Measurements from ENCODE around the gene TMX2. TPM values are rescaled to one million over a fixed set of nuclear protein-coding genes. Genes with fewer than 3 reads are reported as not detected.

TMX2 gene
- total and polyA plus RNA-seq, 2 donors (not counting 3 experiments of a cell fraction or from before 2014, with no cell fraction given) = 52.7 to 67.7 TPM

GRCh38 chr11:57667736-57668433 is 44.5 kb upstream of the TMX2 start, which contains the start of gene ZDHHC5:
TSS of gene ZDHHC5 (plus strand) at chr11:57668114. CDS start at chr11:57673091, 4,977 bp downstream.
- ChIA-PET POLR2A (no interaction called here), CTCF (interaction anchor here (0.7 to 1.6 kb wide), 2 partner anchors 12 to 605 kb away, joined by 3 read pairs; no protein-coding TSS in a partner anchor)
- Histone ChIP-seq H3K4me1 (ENCODE audit: control insufficient read depth, extremely low read depth, insufficient read depth, low read length) (peaks cover 15% of the 10 kb centered on the region), H3K4me3 (replicated peaks in 1 of 3; ENCODE audit: insufficient read depth in 1 of 3, low read depth in 1 of 3, low read length in 3 of 3) (peak within 1 kb of the TSS; percentile 67 to 95 (median 77)), H2AFZ (ENCODE audit: low read depth, low read length) (peak within 1 kb of the TSS; percentile 97), H3K36me3 (ENCODE audit: control insufficient read depth in 2 of 2, extremely low read depth in 1 of 2, insufficient read depth in 2 of 2, low read length in 2 of 2) (peaks cover 3 to 5% of the 10 kb centered on the region in 2 experiments), H3K4me2 (ENCODE audit: insufficient read depth, low read length) (peak within 1 kb of the TSS; percentile 99), H3K79me2 (ENCODE audit: control insufficient read depth, insufficient read depth, low read length) (peaks cover 47% of the 10 kb centered on the region), H4K20me1 (replicated peaks; ENCODE audit: control insufficient read depth, extremely low read depth, insufficient read depth, low read length) (no peaks in the 10 kb centered on the region), H3K9me3 (replicated peaks; ENCODE audit: control insufficient read depth, insufficient read depth, low read length) (no peaks in the 10 kb centered on the region), H3K9me1 (replicated peaks; ENCODE audit: control insufficient read depth, extremely low read depth, insufficient read depth, low read length) (no peaks in the 10 kb centered on the region), H3K27me3 (ENCODE audit: control insufficient read depth in 2 of 2, insufficient read depth in 2 of 2, low read length in 2 of 2) (no peaks in the 10 kb centered on the region), H3K27ac (ENCODE audit: insufficient read depth, low read depth, low read length) (peak within 1 kb of the TSS; percentile 98), H3K9ac (replicated peaks; ENCODE audit: extremely low read depth, insufficient read depth, low read length) (peak within 1 kb of the TSS; percentile 98)
- intact Hi-C loops (cut with micrococcal nuclease) (loop anchor here (1.0 to 10.0 kb wide), 9 partner anchors 11 to 910 kb away; partner anchors contain the start of genes CLP1, MED19, P2RX3 and SELENOH), dilution Hi-C loops (cut with MboI; ENCODE audit: extremely low pct_ligation_motif_present, low sequenced_read_pairs) (no loop called here)
- FAIRE-seq (peak; percentile 97), DNase-seq (ENCODE audit: low read depth, low spot score) (peak; percentile 100)
- TF ChIP-seq, protein P1, sequence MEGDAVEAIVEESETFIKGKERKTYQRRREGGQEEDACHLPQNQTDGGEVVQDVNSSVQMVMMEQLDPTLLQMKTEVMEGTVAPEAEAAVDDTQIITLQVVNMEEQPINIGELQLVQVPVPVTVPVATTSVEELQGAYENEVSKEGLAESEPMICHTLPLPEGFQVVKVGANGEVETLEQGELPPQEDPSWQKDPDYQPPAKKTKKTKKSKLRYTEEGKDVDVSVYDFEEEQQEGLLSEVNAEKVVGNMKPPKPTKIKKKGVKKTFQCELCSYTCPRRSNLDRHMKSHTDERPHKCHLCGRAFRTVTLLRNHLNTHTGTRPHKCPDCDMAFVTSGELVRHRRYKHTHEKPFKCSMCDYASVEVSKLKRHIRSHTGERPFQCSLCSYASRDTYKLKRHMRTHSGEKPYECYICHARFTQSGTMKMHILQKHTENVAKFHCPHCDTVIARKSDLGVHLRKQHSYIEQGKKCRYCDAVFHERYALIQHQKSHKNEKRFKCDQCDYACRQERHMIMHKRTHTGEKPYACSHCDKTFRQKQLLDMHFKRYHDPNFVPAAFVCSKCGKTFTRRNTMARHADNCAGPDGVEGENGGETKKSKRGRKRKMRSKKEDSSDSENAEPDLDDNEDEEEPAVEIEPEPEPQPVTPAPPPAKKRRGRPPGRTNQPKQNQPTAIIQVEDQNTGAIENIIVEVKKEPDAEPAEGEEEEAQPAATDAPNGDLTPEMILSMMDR (IDR thresholded peaks at IDR 0.05; ENCODE audit: extremely low read depth in 1 of 2, insufficient read depth in 1 of 2, low read depth in 1 of 2, low read length in 2 of 2) = peak; percentile 53 to 56
- peak; percentile 96 for TF ChIP-seq POLR2AphosphoS5 (IDR thresholded peaks at IDR 0.05; ENCODE audit: insufficient read depth, low read depth, low read length)
- no peak for TF ChIP-seq FOS (IDR thresholded peaks at IDR 0.05; ENCODE audit: borderline replicate concordance, insufficient read depth, low read length)
- peak; percentile 93 for TF ChIP-seq POLR2A (IDR thresholded peaks at IDR 0.05; ENCODE audit: low read depth, low read length)
- no TSS peak for BruUV-seq (replicated peaks)
